MCF 10A (cell line): ENCODE data around the gene OLFML3. TPM values are rescaled to one million over a fixed set of nuclear protein-coding genes. Genes with fewer than 3 reads are reported as not detected.

Source experiments
- BruUV-seq: library from RNA; stranded (reverse); fragments of 400-500 nt; replicated peaks from 2 replicates; lab custom pipeline; 2021; lab: Mats Ljungman, UMichigan
- CTCF ChIA-PET: fragments of 300-600 bp; sonication (Branson Sonifier 250); formaldehyde crosslinking; extraction: SDS; loops from one replicate; lab custom pipeline; 2021; ENCODE audit warnings: antibody characterized with exemption, inconsistent platforms; lab: Yijun Ruan, JAX
- POLR2A ChIA-PET: fragments of 300-600, 350-650 bp; sonication (Branson Sonifier 250); formaldehyde crosslinking; extraction: SDS; loops from one replicate; lab custom pipeline; 2020; ENCODE audit warnings: antibody characterized with exemption, inconsistent platforms; lab: Yijun Ruan, JAX
- DNase-seq: peaks from one replicate; pipeline ENCODE4 v3.0.0-alpha.2; 2018; ENCODE audit not compliant: unreplicated experiment
- H3K27ac Mint-ChIP-seq: one replicate; pipeline ENCODE4 v1.8.0; 2022; ENCODE audit warnings: mild to moderate bottlenecking, low read depth, mixed read lengths; ENCODE audit not compliant: unreplicated experiment
- H3K27me3 Mint-ChIP-seq: one replicate; pipeline ENCODE4 v1.8.0; 2022; ENCODE audit warnings: mixed read lengths; ENCODE audit not compliant: insufficient read depth, unreplicated experiment
- H3K36me3 Mint-ChIP-seq: one replicate; pipeline ENCODE4 v1.8.0; 2022; ENCODE audit warnings: mild to moderate bottlenecking, moderate library complexity, mixed read lengths; ENCODE audit not compliant: insufficient read depth, unreplicated experiment
- H3K4me1 Mint-ChIP-seq: one replicate; pipeline ENCODE4 v1.8.0; 2022; ENCODE audit warnings: mixed read lengths; ENCODE audit not compliant: insufficient read depth, unreplicated experiment
- H3K4me3 Mint-ChIP-seq: one replicate; pipeline ENCODE4 v1.8.0; 2022; ENCODE audit warnings: mild to moderate bottlenecking, moderate library complexity, mixed read lengths; ENCODE audit not compliant: unreplicated experiment
- H3K9me3 Mint-ChIP-seq: one replicate; pipeline ENCODE4 v1.8.0; 2022; ENCODE audit warnings: mixed read lengths; ENCODE audit not compliant: unreplicated experiment
- intact Hi-C: fragments of 100-400 bp; cut with micrococcal nuclease; formaldehyde crosslinking; loops from 2 replicates; pipeline ENCODE4 v1.14.1; 2022
- total RNA-seq: library from RNA; stranded (reverse); gene quantifications from 2 replicates; pipeline ENCODE4 v1.2.3, GENCODE V29; 2022
- TF ChIP-seq, protein P1 (sequence below): fragments of 200-600 bp; IDR thresholded peaks from one replicate; pipeline ENCODE4 v1.8.0; 2022; ENCODE audit warnings: antibody characterized with exemption, mild to moderate bottlenecking; ENCODE audit not compliant: unreplicated experiment

Gene OLFML3
- total RNA-seq, 1 experiment from 2014 or later, result 0.30 TPM

DNA sequence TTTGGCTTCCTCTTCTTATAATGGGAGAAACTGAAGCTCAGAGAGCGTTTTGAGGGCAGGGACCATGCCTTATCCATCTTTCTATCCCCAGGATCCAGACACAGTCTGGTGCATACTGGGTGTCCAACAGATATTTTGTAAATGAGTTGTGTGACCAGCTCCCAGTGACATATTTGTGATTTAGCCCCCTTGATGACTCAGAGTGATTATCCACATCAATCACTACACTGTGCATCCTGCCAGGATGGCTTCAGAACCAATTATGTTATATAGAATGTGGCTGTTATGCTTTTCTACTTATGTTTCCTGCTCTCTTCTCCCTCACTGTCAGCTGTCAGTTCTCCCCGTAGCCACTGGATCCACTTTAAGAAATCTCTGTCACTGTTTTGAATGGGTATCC lies 11.3 kb downstream of the OLFML3 start:
- TF ChIP-seq, protein P1, sequence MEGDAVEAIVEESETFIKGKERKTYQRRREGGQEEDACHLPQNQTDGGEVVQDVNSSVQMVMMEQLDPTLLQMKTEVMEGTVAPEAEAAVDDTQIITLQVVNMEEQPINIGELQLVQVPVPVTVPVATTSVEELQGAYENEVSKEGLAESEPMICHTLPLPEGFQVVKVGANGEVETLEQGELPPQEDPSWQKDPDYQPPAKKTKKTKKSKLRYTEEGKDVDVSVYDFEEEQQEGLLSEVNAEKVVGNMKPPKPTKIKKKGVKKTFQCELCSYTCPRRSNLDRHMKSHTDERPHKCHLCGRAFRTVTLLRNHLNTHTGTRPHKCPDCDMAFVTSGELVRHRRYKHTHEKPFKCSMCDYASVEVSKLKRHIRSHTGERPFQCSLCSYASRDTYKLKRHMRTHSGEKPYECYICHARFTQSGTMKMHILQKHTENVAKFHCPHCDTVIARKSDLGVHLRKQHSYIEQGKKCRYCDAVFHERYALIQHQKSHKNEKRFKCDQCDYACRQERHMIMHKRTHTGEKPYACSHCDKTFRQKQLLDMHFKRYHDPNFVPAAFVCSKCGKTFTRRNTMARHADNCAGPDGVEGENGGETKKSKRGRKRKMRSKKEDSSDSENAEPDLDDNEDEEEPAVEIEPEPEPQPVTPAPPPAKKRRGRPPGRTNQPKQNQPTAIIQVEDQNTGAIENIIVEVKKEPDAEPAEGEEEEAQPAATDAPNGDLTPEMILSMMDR, result no peak
- H3K4me1 Mint-ChIP-seq, result no peaks in the 10 kb centered on the region
- no peaks in the 10 kb centered on the region for H3K27me3 Mint-ChIP-seq
- H3K36me3 Mint-ChIP-seq, result no peaks in the 10 kb centered on the region
- DNase-seq, result no peak
- H3K9me3 Mint-ChIP-seq, result peaks cover 13% of the 10 kb centered on the region
- ChIA-PET POLR2A (no interaction called here), CTCF (interaction anchor here (0.5 to 3.0 kb wide), 3 partner anchors 12 to 292 kb away, joined by 3 to 13 read pairs (median 12); partner anchors contain the start of gene OLFML3)
- intact Hi-C loops, result no loop called here
- no peak overlapping the region for H3K27ac Mint-ChIP-seq
- no peak overlapping the region for H3K4me3 Mint-ChIP-seq
- BruUV-seq, result no TSS peak

DNA sequence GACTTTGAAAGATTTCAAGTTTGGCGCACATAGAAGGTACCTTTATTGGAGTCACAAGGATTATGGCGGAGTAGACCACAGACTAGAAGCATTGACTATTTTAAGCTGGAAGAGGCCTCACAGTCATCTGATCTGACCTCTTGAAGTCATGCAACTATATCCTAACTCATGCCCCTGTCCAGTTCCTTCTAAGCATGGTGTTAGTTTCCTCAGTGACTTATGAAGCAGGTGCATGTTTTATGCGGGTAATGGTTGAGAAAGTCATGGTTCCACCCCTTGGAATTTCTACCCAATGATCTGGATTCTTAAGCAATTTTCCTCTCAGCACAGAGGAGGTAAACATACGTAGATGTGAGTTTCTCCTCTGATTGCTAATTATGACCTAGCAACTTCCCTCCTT lies 11.7 kb downstream of the OLFML3 start:
- Mint-ChIP-seq H3K27ac (no peak overlapping the region), H3K4me1 (no peaks in the 10 kb centered on the region), H3K36me3 (no peaks in the 10 kb centered on the region), H3K27me3 (no peaks in the 10 kb centered on the region), H3K9me3 (peaks cover 14% of the 10 kb centered on the region), H3K4me3 (no peak overlapping the region)
- DNase-seq, result no peak
- intact Hi-C loops, result no loop called here
- BruUV-seq, result no TSS peak
- TF ChIP-seq, protein P1, result no peak
- POLR2A ChIA-PET, result no interaction called here
- CTCF ChIA-PET, result interaction anchor here (2.7 to 3.0 kb wide), 2 partner anchors 12 to 292 kb away, joined by 12 to 13 read pairs; partner anchors contain the start of gene OLFML3

DNA sequence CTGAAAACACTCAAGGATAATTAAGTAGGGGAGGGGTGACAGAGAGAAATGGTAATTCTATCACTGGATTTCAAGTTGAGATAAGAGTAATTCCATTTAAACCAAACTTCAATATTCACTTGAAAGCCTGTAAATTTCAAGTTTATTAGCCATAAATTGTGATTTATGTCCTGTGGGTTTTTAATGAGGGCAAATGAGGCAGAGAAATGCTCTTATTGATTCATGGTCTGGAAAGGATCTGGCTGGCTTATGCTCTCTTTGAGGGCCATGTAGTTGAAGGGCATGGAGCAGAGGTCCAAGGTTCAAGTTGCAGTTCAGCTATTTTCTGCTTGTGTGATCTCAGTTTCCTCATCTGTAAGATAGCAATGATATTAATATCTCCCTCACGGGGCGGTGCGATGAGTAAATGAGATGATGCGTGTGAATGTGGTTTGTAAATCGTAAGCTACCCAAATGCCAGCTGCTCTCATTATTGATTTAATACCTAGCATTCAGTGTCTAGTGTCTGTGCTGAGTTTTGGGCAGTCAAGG lies 12.3 kb downstream of the OLFML3 start:
- BruUV-seq, result no TSS peak
- ChIA-PET POLR2A (no interaction called here), CTCF (interaction anchor here (3.0 kb wide), 1 partner anchor 291 kb away, joined by 13 read pairs; no protein-coding TSS in a partner anchor)
- Mint-ChIP-seq H3K27me3 (no peaks in the 10 kb centered on the region), H3K36me3 (no peaks in the 10 kb centered on the region), H3K27ac (no peak overlapping the region), H3K9me3 (peaks cover 14% of the 10 kb centered on the region), H3K4me3 (no peak overlapping the region), H3K4me1 (no peaks in the 10 kb centered on the region)
- TF ChIP-seq, protein P1, result no peak
- no peak for DNase-seq
- intact Hi-C loops, result no loop called here

DNA sequence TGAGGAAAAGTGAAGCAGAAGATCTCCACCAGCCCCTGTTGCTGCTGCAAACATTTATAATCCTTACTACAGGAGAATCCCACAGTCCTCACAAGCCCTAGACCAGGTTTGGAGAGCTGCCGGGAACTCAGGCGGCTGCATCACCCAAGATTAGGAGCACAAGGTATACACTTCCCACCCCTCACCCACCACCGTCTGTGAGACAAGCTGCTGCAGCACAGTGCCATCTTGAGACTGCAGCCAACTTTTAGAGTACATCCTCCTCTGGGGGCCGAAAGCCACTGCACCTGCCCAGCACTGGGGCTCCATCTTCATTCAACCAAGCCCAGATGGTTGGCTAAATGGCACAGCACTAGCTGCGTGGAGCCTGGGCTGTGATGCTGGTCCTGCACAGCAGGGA lies 13.8 kb downstream of the OLFML3 start:
- intact Hi-C loops, result no loop called here
- BruUV-seq, result no TSS peak
- POLR2A ChIA-PET, result no interaction called here
- Mint-ChIP-seq H3K36me3 (no peaks in the 10 kb centered on the region), H3K4me3 (no peak overlapping the region), H3K9me3 (peaks cover 14% of the 10 kb centered on the region), H3K27me3 (no peaks in the 10 kb centered on the region), H3K4me1 (peaks cover under 1% of the 10 kb centered on the region), H3K27ac (no peak overlapping the region)
- no peak for DNase-seq
- CTCF ChIA-PET, result interaction anchor here (1.1 kb wide), 1 partner anchor 11 kb away, joined by 3 read pairs; no protein-coding TSS in a partner anchor
- TF ChIP-seq, protein P1, result no peak
